GM19395 (cell line): Measurements from ENCODE around the gene DGKD.

Experiments used
- ATAC-seq: cut with Tn5 transposase; IDR thresholded peaks from one replicate; pipeline ENCODE4 v1.9.1; 2021; ENCODE audit warnings: mild to moderate bottlenecking, moderate library complexity; ENCODE audit not compliant: unreplicated experiment

The DGKD gene

DNA sequence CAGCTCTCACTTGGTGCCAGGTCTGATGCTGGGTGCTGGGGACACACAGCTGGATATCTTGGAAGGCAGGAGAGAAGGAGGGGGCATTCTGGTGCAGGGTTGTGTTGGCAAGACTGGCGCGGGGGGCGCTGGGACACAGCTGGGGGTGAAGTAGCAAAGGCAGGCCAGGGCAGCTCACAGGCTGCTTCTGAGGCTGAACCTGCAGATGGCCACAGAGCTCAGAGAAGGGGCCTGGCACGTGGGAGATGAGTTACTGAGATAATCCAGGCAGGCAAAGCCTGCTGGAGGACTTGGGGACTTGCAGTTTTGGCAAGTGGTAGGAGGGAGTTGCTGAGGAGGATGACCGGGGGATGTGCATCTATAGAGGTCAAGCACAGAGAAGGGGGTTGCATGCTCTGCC, 16.2 kb upstream of the DGKD start:
- no peak for ATAC-seq

DNA sequence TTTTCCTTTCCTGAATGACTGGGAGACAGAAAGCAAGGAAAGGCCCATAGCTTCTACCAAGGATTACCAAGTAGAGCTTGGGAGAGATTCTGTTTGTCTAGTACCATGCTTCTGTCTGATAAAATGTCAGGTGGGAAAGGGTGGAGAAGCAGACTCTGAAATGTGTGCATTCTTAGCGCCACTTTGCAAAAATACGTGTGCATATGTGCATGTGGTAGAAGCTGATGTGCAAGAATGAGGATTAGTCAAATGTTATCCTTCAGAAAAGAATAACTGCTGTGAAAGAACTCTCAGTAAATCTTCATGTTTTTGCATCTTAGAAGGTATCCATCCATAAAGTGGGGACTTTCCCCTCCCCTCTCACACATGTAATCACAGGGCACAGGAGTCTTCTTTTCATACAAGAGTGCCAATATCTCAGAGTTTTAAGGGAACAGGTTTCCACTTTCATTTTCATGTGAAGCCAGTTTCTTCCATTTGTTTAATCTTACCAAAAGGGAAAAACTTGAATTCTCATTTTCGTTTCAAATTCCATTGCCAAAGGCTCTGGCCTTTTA, 15.4 kb upstream of the DGKD start:
- ATAC-seq = no peak

DNA sequence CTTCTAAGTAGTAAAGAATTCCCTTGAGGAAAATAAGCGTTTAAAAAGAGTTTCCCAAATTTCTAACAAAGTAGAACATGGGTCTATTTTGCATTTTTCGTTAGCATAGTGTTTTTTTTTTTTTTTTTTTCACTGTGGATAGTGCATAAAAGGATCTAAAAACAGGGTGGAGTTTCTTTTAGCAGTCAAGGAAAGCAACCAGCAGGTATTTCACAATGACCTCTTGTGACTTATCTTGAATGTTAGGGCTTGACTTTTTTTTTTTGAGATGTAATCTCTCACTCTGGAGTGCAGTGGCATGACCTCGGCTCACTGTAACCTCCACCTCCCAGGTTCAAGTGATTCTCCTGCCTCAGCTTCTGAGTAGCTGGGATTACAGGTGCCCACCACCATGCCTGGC, 14.9 kb upstream of the DGKD start:
- no peak for ATAC-seq

DNA sequence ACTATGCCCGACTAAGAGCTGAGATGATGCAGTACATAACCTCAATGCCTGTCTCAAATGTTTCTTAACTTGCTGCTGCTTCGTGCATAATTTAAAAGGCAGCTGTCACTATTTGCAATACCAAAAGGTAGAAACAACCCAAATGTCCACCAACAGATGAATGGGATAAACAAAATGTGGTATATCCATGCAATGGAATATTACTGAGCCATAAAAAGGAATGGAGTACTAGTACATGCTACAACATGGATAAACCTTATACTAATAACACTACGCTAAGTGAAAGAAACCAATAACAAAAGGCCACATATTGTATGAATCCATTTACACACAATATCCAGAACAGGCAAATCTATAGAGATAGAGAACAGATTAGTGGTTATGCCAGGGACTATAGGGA, 13.0 kb upstream of the DGKD start:
- no peak for ATAC-seq

- ATAC-seq = no peak
Observed at GRCh38 chr2:233342301-233342700, 12.0 kb upstream of the DGKD start.

GRCh38 chr2:233343171-233343705, 11.1 kb upstream of the DGKD start:
- no peak for ATAC-seq

DNA sequence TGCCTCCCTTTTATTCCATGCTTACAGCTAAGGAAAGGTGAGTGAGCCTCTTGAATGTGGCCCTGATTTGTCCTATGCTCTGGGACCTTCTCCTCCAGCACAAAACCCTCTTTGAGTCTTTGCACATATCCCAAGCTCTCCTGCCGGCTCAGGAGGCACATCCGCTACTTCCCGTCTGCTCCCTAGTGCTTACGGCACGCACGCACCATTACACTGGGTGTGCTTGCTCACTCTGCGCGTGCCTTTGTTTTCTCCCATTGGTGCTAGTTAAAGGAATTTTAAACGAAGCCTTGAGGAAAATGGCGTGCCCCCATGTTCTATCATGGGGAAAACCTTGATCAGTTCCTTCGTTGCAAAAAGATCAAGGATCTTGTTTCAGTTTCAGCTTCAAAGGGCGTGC, 7.9 kb upstream of the DGKD start:
- no peak for ATAC-seq

GRCh38 chr2:233346930-233347329, 7.4 kb upstream of the DGKD start:
- no peak for ATAC-seq

DNA sequence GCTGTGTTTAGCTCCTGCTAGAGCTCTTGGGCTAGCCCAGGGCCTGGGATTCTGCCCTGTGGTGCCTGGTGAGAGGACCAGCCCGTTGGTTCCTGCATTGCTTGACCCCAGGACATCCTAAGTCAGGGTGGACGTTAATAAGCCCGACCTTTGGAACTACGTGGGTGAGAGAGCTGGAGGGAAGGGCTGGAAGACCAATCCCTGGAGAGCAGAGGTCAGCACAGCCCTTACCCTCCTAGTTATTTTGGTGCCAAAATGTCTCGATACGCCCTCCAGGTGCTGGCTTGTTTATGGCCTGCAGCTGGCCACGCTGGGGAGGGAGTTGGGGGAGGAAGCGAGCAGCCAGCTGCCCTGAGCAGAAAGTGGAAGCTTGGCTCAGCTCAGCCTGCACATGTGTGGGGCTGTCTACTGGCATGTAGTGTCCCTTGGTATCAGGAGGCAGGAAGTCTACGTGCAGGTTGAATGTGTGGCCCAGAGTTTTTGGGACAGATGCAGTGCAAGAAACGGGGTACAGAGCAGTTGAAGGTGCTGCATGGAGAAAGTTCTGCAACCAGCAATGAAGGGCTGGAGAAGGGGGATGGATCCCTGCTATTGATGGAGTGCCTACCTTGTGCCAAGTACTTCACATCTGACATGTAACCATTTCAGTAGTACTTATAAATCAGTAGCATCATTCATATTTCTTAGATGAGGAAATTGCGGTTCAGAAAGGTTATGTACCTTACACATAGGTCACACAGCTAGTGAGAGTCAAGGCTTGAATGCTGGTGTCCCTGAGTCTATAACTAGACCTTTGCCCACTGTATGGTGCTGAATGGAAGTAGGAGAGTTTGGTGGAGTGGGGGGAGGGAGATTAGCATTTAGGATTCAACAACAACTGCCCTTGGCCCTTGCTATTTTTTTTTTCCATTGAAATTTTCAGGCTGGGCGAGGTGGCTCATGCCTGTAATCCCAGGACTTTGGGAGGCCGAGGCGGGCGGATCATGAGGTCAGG, 5.0 kb upstream of the DGKD start:
- ATAC-seq = peak; percentile 52

- ATAC-seq = no peak
Observed at GRCh38 chr2:233350708-233351107, 3.6 kb upstream of the DGKD start.

DNA sequence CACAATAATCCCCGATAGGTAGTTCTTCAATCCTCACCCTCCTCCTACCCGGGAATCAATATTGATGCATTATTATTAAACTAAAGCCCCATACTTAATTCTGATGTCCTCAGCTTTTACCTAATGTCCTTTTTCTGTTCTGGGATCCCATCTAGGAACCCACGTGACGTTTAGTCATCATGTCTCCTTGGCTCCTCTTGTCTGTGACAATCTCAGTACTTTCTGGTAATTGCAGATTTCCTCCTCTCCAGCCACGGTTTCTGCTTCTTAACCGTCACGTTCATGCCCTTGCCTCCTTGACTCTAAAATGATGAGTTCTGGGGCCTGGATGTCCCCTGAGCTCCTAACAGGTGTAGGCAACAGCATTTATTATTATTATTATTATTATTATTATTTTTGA, 2.9 kb upstream of the DGKD start:
- no peak for ATAC-seq

DNA sequence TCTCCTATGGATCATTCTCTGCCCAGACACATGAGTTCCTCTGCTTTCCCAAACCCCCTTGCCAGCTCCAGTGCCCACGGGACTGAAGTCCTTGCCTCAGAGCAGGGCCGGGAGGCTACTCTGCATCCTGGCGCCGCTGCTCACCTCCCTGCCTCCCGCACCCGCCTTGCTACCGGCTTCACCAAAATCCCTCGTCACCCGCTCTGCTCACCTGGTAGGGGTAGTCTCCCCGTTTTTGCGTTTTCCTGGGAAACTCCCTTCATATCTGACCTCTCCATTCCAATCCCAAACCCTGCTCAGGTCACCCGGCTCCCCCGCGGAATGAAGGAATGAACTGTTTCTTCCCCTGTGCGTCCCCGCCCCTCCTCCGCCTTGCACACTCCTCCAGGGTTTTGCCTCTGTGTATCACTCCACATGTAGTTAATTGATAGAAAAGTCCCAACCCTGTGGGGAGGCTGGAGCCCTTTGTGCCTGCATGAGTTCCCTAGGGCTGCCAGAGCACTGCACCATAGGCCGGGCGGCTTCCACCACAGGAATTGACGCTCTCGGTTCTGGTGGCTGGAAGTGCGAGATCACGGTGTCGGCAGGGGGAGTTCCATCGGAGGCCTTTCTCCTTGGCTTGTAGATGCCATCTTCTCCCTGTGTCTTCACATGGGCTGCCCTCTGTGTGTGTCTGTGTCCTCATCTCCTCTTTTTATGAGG, 2.0 kb upstream of the DGKD start:
- no peak for ATAC-seq

GRCh38 chr2:233353101-233353768, 1.1 kb upstream of the DGKD start:
- peak; percentile 11 for ATAC-seq

GRCh38 chr2:233354500-233354924, 218 bp downstream of the DGKD start:
- peak; percentile 33 for ATAC-seq

GRCh38 chr2:233354971-233355574, 779 bp downstream of the DGKD start:
- no peak for ATAC-seq

GRCh38 chr2:233355916-233356315, 1.6 kb downstream of the DGKD start:
- no peak for ATAC-seq

DNA sequence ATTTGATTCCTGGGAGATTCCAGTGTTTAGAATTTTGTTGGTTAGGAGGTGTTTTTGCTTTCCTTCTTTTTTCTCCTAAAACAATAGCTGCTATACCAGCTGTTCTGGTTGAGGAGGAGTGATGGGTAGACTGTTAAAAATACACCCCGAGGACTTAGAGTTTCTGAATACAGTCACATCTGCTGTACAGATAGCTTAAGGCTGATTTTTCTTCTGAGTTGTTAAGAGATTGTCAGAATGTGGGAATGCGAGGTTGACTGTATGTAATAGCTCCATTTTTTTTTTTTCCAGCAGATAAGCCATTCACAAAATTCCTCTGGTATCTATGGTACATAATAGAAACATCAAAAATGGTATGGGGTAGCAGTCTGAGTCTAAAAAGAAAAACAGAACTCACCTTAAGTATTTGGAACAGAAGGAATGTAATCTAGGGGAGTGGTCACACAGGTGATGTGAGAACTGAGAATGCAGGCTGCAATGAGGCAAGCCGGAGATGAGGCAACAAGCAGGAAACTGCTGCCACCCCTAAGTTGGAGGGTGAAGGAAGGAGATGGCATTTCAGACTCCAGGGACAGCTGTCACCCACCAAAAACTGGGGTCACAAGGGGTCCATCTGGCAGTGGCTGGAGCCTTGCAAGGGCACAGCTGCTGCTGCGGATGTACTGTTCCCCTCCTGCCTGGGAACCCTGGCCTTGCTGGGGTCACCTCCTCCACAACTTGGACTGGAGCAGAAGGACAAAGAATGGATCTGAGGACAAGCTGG, 2.4 kb downstream of the DGKD start:
- no peak for ATAC-seq

GRCh38 chr2:233358335-233358734, 4.0 kb downstream of the DGKD start:
- no peak for ATAC-seq

DNA sequence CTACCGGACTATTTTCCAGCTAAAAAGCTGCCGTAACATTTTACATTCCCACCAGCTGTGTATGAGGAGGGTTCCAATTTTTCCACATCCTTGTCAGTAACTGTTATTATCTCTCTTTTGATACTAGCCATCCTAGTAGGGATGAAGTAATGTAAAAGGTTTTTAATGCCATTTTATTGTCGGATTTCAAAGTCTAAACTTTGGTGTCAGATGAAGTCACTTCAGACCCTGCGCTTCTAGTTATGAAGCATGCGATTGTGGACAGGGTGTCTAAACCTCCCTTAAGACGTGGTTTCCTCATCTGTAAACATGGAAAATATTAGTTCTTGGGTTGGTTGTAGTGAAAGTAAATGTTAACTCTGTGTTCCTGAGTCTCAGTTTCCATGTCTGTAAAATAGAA, 4.7 kb downstream of the DGKD start:
- no peak for ATAC-seq

GRCh38 chr2:233359823-233360222, 5.5 kb downstream of the DGKD start:
- no peak for ATAC-seq
